ENCODE measurements around the gene CRAMP1.
A peak's percentile ranks its signal among the peaks of the same experiment; 100 is the strongest.

Gene CRAMP1

DNA sequence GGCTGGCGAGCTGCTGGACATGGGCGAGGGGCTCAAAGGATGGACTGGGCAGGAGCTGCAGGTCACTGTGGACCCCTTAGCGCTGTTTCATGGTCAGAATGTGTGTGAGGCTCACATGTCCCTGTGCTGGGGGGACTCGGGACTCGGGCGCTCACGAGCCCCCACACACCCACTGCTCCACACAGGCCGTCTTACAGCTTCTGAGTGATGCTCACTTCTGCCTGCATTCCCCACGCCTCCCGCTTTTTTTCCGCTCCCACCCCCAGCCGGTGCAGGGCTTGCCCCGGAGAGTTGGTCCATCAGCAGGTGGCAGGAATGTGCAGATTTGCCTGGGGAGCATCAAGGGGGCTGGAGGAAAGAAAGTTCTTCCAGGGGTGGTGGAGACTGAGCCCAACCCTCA is 45.7 kb downstream of the CRAMP1 start:
- no peak for DNase-seq (ENCODE audit: low spot score)

DNA sequence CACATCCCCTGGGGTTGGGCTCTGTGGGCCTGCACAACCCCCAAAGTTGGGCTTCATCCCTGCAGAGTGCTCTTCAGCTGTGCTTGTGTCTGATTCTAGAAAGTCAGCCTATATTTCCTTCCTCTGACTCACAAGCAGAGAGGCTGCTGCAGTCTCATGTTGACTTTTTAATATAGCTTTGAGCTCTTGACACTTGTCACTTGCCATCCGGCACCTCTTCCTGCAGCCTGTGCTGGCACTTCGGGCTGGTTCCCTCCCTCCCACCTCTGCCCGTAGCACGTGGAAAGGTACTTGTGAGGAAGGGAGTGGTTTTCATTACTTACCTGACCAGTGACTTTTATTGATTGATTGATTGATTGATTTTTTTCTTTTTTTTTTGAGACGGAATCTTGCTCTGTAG is 46.9 kb downstream of the CRAMP1 start:
- DNase-seq (ENCODE audit: low spot score) = peak; percentile 64

DNA sequence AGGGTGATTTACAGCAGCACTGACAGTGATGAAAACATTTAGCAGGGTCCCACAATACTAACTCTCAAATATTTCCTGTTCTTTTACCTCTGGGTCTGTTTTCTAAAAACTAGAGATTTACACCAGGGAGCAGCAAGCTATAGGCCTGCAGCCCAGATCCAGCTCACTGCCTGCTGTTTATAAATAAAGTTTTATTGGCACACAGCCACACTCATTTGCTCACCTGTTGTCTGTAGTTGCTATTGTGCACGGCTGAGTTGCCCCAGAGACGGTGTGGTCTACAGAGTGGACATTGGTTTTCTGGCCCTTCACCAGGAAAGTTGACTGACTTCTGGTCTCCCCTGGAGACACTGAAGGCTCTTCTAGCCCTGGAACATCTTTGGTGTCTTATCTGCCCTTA is 49.7 kb downstream of the CRAMP1 start:
- DNase-seq (ENCODE audit: low spot score) = no peak

DNA sequence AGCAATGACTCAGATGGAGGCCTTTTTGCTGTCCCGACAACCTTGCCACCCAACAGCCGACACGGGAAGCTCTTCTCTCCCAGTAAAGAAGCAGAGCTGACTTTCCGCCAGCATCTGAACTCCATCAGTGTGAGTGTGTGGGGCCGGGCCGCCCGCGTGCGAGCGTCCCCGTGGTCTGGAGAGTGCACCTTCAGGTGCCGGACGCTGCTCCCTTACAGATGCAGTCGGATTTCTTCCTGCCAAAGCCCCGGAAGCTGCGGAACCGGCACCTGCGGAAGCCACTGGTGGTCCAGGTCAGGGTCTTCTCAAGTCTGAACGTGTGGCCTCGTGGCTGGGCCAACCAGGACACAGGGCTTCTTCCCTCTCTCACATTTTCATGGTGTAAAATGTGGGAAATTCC is 50.4 kb downstream of the CRAMP1 start:
- no peak for DNase-seq (ENCODE audit: low spot score)

DNA sequence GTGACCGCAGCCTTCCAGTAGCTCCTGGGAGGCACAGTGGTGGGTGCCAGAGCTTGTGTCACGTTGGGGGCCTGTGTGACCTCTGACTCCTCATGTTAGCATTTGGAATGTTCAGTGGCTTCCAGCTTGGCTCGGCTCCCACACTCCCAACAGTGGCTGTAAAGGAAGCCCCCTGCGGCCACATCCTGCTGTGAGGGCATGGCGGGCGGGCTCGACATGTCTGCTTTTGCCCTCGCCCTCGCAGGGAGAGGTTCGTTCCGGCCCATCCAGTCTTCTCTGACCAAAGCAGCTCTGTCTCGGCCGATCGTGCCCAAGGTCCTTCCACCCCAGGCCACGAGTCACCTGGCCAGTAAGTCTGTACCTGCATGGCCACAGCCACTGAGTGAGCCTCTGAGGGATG is 53.7 kb downstream of the CRAMP1 start:
- DNase-seq (ENCODE audit: low spot score) = no peak

DNA sequence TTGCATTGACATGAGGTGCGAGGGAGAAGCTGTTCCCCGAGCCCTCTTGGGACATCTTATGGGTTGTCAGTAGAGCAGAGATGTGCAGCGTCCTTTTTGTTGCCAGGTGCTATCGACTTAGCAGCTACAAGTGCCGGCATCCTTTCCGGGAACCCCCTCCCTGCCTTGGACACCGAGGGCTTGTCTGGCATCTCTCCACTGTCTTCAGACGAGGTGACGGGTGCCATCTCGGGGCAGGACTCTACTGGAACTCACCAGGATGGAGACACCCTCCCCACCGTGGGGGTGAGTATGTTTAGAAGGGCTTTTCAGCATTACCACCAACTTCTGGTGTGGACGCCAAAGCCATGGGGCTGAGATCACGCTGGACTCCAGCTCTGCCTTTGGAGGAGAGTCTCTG is 54.2 kb downstream of the CRAMP1 start:
- DNase-seq (ENCODE audit: low spot score) = no peak

DNA sequence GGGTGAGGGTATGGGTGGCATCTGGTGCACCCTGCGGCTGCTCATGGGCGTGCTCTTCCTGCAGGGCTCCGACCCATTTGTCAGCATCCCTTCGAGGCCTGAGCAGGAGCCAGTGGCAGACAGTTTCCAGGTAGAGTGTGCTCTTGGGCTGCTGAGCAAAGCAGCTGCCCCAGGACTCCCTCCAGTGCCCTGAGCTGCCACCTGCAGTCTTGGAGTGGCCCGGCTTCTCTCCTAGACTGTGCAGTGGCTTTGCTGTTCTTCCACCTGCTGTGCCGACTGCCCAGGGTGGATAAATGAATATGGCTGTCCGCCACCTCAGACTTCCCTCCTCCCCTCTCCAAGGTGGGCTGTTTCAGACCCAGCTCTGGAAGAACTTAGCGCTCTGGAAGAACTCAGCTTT is 55.1 kb downstream of the CRAMP1 start:
- DNase-seq (ENCODE audit: low spot score) = no peak

DNA sequence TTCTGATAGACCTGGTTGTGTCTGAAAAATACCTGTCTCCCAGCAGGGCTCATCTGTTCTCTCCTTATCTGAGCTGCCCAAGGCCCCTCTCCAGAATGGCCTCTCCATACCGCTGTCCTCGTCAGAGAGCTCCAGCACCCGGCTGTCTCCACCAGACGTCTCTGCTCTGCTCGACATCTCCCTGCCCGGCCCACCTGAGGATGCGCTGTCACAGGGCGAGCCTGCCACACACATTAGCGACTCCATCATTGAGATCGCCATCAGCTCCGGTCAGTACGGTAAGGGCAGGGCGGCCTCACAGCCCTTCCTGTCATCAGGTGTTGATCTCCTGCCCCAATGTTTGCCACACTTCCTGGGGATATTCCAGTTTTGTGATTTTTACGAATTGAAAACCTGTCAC is 55.8 kb downstream of the CRAMP1 start:
- no peak for DNase-seq (ENCODE audit: low spot score)

DNA sequence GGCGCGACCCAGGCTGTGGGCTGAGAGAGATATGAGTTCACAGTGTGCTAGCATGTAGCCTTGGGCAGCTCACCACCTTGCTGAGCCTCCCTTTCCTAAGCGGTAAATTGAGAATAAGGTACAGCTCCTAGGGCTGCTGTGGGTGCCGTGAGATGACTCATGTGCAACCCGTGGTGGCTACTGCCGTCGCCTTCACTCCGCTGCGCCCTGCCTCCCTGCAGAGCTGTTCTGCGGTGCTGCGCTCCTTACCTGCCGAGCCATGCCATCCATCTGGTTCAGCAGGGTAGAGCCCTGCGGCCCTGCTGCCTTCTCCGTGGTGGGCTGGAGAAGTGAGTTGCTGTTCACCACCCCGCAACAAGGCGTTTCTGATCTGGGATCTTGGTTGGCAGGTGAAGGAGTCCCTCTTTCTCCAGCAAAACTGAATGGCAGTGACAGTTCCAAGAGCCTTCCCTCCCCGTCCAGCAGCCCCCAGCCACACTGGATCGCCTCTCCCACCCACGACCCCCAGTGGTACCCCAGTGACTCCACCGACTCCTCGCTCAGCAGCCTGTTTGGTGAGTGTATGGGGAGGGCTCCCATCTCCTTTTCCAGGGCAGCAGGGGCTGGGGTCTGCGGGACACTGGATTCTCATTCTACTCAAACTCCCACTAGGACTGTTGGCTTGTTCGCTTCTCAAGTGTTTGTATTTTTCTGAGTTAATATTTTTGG is 56.6 kb downstream of the CRAMP1 start:
- DNase-seq (ENCODE audit: low spot score) = no peak

DNA sequence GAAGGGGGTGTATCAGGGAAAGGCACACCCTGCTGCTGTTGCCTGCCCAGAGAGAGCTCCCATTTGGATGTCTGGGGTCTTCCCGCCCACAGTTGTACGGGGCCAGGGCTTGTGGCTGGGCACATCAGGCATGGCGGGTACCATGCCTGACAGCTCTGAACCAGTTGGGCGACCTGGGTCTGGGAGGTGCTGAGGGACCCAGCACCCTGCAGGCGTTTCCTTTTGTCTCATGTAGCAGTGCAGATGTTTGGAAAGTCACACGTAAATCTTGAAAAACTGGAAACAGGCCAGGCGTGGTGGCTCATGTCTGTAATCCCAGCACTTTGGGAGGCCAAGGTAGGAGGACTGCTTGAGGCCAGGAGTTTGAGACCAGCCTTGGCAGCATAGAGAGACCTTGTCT is 57.5 kb downstream of the CRAMP1 start:
- no peak for DNase-seq (ENCODE audit: low spot score)

DNA sequence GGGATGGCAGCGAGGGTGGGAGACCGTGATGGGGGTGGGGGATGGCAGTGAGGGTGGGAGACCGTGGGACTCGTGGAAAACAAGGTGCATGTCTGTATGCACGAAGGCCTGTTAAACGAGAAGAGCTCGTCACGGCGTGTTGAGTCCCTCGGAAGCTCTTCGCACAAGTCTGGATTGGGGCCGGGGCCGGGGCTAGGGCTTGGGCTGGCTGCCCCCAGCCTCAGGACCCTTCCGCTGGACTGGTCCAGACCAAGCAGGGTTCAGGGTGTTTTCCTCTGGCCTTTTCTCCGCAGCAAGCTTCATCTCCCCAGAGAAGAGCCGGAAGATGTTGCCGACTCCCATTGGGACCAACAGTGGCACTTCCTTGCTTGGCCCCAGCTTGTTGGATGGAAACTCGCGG is 58.2 kb downstream of the CRAMP1 start:
- no peak for DNase-seq (ENCODE audit: low spot score)

DNA sequence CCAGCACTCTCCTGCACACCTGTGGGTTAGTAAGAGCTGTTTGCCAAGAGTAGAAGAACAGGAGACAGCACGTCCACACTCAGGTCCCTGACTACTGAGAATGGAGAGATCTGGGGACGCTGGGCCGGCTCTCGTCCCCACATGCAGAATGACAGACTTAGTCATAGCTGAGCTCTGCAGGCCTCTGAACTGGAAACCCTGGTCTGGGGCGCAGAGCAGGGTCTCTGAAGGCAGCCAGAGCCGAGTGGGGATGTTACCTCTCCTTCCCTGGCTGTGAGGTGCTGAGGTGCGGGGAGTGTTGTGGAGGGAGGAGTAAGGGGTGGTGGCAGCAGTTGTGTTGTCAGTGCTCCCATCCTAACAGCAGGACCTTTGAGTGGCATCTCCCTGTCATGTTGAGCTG is 58.7 kb downstream of the CRAMP1 start:
- DNase-seq (ENCODE audit: low spot score) = no peak

DNA sequence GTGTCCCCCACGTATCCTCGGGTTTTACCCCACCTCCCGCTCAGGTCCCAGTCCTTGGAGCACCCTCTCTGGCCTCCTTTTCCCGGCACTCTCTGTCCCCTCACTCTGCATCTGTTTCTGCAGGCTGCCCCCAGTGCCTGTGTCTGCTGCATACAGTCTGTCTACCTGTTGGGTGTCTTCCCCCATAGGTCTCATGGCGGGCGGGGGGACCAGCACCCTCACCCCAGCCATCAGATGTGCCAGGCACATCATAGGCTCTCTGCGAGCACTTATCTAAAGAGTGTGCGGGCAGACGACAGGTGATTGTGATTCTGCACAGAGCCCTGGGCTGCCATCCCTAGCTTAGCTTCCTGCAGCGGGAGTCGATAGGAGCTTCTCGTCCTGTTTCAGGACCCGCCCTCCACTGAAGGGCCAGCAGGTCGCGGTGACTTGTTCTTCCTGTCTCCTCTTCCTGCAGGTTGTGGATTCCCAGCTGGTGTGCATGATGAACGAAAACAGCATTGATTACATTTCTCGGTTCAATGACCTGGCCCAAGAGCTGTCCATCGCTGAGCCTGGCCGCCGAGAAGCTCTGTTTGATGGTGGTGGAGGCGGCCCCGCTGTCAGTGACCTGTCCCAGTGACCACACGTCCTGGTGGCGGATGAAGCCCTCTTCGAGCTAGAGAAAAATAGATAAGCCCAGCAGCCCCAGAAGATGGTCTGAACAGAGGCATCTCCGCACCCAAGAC is 61.4 kb downstream of the CRAMP1 start:
- DNase-seq (ENCODE audit: low spot score) = no peak

DNA sequence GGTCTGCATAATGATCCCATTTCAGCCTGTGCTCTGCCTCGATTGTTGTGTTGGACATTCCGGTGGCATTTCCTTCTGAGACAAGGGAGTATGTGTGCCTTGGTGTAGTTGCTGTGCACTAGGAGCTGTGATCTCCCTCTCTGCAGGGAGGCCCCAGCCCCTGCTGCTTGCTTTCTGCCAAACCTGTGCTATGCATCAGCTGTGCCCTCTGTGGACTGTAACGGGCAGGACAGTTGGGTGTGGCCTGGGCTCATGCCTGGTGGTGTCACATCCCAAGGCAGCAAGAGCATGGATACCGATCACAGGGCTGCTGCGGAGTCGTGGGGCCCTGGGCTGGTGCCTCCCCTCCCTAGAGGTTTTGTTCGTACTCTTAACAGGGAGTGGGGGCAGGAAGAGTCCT is 62.1 kb downstream of the CRAMP1 start:
- no peak for DNase-seq (ENCODE audit: low spot score)

DNA sequence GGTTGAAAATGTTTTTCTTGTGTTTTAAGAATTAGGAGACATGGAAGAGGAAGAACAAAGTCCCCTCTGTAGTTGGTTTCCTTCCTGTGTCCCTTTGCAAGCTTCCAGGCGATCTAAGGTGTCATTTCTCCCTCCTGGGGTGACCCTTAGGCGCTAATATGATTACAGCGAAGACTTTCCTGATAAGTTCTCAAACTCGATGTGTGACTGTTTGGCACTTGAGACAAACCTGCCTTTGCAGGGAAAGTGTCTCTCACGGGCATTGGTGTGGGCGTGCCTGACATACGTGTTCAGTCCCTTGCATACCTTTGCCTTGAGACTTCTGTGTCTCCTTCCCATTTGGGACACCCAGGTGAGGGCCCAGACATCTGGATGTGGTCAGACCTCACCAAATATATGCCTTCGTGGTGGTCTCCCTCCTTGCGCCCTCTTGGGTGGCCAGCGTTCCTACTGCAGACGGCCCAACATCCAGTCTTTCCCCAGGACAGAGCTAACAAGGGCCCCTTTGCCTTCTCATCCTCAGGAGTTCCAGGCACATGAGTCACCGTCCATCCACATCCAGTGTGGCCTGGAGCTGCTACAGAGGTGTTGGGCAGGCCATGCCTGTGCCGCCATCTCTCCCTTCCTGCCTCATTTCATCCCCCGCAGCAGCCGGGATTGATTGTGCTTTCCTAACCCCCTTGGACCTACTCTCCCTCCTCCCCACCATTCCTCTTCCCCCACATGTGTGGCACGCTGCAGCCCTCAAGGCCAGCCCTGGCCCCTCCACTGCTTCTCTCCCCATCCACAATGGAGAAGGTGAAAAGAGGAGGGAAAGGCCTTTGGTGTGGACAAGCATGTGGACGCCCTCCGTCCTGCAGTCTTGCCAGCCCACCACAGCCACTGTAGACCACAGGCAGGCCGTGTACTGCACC is 62.8 kb downstream of the CRAMP1 start:
- peak; percentile 53 for DNase-seq (ENCODE audit: low spot score)

DNA sequence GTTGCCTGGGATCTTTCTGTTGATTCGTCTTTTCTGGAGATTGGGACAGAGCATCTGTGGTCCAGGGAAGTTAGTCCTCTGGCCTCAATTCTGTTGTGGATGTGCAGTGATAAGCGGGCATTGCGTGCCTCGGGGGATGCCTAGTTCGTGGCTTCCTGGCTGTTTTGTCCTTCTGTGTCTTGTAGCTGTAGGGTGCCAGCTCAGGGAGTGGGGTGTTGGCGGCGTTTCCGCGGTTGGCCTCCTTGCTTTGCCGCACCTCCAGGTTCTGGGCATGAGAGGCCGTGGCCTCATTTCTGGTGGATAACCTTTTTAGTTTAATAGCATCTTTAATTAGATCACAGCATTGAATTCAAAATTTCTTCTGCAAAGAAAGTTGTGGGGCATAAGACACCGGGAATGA is 64.5 kb downstream of the CRAMP1 start:
- no peak for DNase-seq (ENCODE audit: low spot score)

DNA sequence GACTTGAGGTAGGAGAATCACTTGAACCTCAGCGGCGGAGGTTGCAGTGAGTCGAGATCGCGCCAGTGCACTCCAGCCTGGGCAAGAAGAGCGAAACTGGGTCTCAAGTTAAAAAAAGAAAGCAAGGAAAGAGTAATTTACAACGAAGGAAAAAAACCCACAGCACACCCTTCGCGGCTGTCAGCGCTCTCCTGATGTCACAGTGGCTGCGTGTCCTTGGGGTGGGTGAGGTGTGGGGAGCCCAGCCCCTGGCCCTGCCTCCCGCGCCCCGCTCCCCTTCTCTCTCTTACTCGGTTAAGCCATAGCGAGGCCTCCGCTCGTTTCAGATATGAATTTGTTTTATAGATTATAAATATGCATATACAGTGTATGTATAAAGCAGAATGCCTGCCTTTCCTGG is 65.2 kb downstream of the CRAMP1 start:
- DNase-seq (ENCODE audit: low spot score) = no peak

DNA sequence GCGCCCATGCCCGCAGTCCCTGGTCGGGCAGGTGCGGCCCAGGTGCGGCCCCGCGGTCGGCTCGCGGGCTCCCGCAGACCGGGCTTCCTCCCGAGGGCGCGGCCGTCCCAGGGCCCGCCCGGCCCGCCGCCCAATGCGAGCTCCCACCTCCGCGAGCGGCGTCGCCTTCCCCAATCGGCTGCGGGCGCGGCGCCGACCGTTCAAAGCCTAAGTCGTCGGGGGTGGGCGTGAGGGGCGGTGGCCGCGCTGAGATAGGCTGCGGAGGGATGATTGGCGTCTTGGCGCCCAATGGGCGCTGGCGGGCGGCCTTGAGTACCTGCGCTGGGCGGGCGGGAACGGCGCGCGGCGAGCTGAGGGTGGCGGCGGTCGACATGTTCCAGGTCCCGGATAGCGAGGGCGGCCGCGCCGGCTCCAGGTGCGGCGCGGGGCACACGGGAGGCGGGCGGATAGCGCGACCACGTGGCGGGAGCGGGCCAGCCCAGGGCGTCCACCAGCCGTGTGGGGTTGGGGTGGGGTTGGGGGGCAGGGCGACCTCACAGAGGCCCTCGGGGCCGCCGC is 65.9 kb downstream of the CRAMP1 start, which contains the start of gene JPT2:
Gene JPT2 (plus strand): TSS at position 338 of the 558 bp plus-strand sequence. CDS start 34 bp downstream, at position 372.
- DNase-seq (ENCODE audit: low spot score) = peak; percentile 92

DNA sequence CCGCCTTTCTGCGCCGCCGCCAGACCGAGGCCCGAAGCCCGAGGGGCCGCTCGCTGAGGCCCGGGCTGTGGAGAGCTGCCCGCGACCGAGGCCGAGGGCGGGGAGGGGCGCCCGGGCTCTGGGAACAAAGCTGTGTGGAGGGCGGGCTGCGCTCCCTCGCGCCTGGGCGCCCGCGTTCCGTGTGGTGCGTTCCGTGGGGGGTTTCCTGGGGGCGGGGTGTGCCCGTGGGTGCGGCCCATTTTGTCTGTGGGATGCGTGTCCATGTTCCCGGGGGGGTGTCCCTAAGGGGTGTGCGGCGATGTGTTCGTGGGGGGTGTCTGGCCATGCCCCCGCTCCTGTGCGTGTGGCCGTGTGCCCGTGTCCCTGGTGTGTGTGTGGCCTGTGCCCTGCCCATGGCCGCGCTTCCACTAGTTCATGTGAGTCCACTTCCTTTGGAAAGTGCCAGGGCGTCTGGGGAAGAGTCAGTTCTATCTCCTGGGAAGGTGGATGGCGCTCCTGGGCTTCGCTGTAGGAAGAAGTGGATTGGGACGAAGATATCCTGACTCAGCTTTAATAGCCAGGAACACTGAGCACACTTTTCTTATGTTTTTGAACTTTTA is 66.4 kb downstream of the CRAMP1 start:
- DNase-seq (ENCODE audit: low spot score) = peak; percentile 15

DNA sequence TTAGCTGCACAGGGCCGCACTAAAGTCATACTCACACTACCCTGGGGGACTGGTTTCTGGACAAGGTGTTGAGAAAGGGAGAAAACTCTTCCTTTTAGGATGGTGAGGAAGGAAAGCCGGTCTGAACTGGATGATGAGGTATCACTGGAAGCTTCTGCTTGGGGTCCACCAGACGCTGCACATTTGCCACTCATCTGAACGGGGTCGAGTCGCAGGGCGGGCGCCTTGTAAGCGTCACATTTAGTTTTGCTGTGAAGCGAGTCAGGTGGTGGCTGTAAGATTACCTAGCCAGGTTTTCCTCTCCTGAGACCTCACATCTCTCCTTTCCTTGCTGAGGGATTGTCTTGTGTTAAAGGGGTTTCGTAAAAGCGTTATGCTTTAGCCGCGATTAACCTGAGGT is 68.2 kb downstream of the CRAMP1 start:
- no peak for DNase-seq (ENCODE audit: low spot score)

DNA sequence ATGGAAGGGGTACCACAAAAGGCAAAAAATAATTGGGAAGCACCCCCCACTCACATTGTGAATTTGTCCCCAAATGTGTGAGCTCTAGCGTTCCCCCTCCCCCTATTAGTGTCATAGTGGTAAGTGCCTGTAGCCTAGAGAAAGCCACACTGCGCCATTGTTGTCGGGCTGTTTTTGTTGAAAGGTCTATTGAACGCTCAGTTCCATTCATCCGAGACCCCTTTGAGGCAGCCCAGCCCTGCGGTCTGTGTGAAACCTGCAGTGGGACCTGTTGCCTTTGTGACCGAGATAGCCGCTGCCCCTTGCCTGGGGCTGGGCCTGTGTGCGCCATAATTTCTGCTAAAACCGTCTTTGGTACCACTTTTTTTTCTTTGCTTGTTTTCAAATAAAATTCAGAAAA is 68.9 kb downstream of the CRAMP1 start:
- DNase-seq (ENCODE audit: low spot score) = no peak
